BLaER1 (cell line): ENCODE measurements around the gene SERTAD2.

Experiments used
- H3K27ac ChIP-seq: shearing (Covaris generic); formaldehyde crosslinking; 2 replicates; pipeline ENCODE4 v1.8.1; 2022
- H3K27me3 ChIP-seq: shearing (Covaris generic); formaldehyde crosslinking; 2 replicates; pipeline ENCODE4 v1.8.1; 2022
- H3K36me3 ChIP-seq: shearing (Covaris generic); formaldehyde crosslinking; 2 replicates; pipeline ENCODE4 v1.8.1; 2022
- H3K4me1 ChIP-seq: shearing (Covaris generic); formaldehyde crosslinking; 2 replicates; pipeline ENCODE4 v1.8.1; 2022
- H3K4me2 ChIP-seq: shearing (Covaris generic); formaldehyde crosslinking; 2 replicates; pipeline ENCODE4 v1.8.1; 2022
- H3K4me3 ChIP-seq: shearing (Covaris generic); formaldehyde crosslinking; 2 replicates; pipeline ENCODE4 v1.8.1; 2022
- H3K9ac ChIP-seq: shearing (Covaris generic); formaldehyde crosslinking; 2 replicates; pipeline ENCODE4 v1.8.1; 2022
- H3K9me3 ChIP-seq: shearing (Covaris generic); formaldehyde crosslinking; 2 replicates; pipeline ENCODE4 v1.8.1; 2022
- H4K20me1 ChIP-seq: shearing (Covaris generic); formaldehyde crosslinking; 2 replicates; pipeline ENCODE4 v1.8.1; 2022
- Cebpa-rat ChIP-seq: shearing (Covaris generic); IDR thresholded peaks from 2 replicates; pipeline ENCODE4 v1.8.1; 2022

The SERTAD2 gene

DNA sequence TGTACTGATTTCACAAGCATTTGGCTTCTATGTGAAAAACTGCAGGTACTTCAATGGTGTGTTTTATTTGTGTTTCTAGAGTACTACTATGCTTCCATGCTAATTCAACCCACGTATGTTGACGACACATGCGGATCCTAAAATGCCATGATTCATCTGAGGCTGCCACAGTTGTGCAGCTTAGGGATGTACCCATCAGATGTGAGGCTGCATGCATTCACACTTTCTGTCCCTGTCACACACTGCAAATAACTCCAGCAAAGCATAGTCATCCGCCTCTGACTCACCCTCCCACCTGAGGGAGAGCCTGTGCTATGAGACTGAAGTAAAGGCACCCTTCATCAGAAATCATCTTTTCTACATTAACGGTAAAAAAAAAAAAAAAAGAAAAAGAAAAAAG is 22.1 kb upstream of the SERTAD2 start:
- no peak overlapping the region for H3K4me2 ChIP-seq
- H3K27me3 ChIP-seq: no peaks in the 10 kb centered on the region
- no peak overlapping the region for H3K4me3 ChIP-seq
- H3K36me3 ChIP-seq: no peaks in the 10 kb centered on the region
- TF ChIP-seq Cebpa-rat: no peak
- no peak overlapping the region for H3K27ac ChIP-seq
- no peaks in the 10 kb centered on the region for H4K20me1 ChIP-seq
- H3K9ac ChIP-seq: no peak overlapping the region
- H3K9me3 ChIP-seq: no peaks in the 10 kb centered on the region
- peaks cover 6% of the 10 kb centered on the region; the same call in 1 of the 2 replicates for H3K4me1 ChIP-seq

DNA sequence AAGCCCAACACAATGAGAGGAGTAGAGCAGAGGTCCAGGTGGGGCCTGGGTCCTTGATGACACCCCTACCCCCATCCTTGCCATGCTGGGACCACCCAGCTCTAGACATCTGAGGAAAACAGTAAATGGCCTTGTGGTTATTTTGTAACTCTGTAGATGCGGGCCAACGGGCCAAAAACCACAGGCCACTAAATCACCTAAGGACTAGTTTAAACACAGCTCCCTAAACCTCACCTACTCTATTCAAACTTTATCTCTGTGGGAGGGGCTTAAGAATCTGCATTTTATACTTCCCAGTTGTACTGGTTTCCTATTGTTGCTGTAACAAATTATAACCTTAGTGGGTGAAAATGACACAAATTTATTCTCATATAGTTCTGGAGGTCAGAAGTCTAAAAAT is 19.0 kb upstream of the SERTAD2 start:
- no peak overlapping the region for H3K4me2 ChIP-seq
- no peaks in the 10 kb centered on the region for H3K36me3 ChIP-seq
- no peak overlapping the region for H3K4me3 ChIP-seq
- no peak for TF ChIP-seq Cebpa-rat
- no peak overlapping the region for H3K27ac ChIP-seq
- no peaks in the 10 kb centered on the region for H3K9me3 ChIP-seq
- no peaks in the 10 kb centered on the region for H4K20me1 ChIP-seq
- H3K27me3 ChIP-seq: no peaks in the 10 kb centered on the region
- H3K4me1 ChIP-seq: peaks cover 11% of the 10 kb centered on the region
- H3K9ac ChIP-seq: no peak overlapping the region

DNA sequence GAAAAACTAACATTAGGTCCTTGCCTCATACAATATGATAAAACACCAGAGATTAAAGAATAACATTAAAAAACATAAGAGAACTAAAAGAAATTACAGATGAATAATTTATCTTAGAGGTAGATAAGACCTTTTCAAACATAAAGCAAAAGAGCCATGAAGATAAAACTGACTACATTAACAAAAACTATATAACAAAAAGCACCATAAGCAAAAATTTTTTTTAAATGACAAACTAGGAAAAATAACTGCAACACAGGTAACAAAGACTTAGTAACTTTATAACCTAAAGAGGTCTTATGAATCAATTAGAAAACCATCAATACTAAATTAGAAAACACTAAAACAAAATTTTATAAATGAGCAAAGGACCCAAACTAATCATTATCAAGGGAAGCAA is 16.3 kb upstream of the SERTAD2 start:
- Histone ChIP-seq H4K20me1 (no peaks in the 10 kb centered on the region), H3K4me1 (peaks cover 24% of the 10 kb centered on the region), H3K27me3 (no peaks in the 10 kb centered on the region), H3K27ac (no peak overlapping the region), H3K9ac (no peak overlapping the region), H3K4me3 (no peak overlapping the region), H3K4me2 (no peak overlapping the region), H3K36me3 (no peaks in the 10 kb centered on the region), H3K9me3 (no peaks in the 10 kb centered on the region)
- no peak for TF ChIP-seq Cebpa-rat

DNA sequence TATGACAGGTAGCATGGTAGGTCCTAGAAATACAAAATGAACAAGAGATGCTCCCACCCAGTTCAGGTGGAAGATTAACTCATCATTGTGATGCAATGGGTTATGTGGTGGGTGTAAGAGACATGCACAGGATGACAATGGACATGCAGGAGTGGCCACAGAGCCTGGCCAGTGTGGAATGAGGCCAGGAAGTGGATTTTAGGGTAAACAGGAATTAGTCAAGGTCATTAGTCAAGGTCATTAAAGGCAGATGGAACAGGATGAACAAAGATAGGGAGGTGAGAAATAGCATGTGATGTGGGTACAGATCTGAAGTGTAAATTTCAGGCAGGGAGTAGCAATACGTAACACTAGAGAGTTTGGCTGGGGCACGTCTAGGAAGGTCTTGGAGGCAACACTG is 15.6 kb upstream of the SERTAD2 start:
- Histone ChIP-seq H3K27ac (no peak overlapping the region), H3K4me3 (no peak overlapping the region), H3K4me2 (no peak overlapping the region), H3K4me1 (peaks cover 24% of the 10 kb centered on the region), H3K27me3 (no peaks in the 10 kb centered on the region), H3K9me3 (no peaks in the 10 kb centered on the region), H3K9ac (no peak overlapping the region), H3K36me3 (no peaks in the 10 kb centered on the region), H4K20me1 (no peaks in the 10 kb centered on the region)
- no peak for TF ChIP-seq Cebpa-rat

DNA sequence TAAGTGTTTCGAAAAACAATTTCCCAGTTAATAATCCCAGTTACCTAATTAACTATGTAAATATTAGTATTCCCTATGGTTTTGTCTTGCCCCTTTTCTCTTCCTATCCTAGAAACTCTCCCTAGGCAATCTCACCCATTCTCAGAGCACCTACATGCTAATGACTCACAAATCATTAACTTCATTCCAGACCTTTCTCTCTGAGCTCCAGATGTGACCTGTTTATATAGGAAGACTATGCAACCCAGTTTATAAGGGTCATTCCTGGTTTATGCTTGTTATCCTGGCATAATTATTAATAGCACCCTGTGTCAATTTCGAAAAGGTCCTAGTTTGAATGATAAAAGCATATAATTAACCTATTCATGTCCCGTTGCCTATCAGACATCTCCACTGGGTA is 14.8 kb upstream of the SERTAD2 start:
- no peaks in the 10 kb centered on the region for H3K27me3 ChIP-seq
- no peaks in the 10 kb centered on the region for H3K36me3 ChIP-seq

DNA sequence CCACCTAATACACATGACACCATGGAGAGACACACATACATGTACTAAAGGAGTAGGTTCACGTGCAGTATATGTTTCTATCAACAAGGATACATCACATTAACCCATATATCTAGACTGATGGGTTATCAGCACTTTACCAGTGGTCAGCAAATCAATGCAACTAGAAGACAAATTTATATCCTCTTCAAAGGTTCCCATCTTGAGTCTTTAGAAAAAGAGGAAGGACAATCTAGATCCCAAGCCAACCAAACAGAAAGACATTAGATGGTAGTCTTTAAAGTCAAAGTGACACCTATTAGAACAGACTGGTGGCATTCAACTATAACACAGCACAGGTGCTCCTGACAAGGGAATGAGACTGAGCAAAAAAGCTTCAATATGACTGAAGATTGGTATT is 13.8 kb upstream of the SERTAD2 start:
- no peak overlapping the region for H3K4me3 ChIP-seq
- H3K36me3 ChIP-seq: no peaks in the 10 kb centered on the region
- no peaks in the 10 kb centered on the region for H3K9me3 ChIP-seq
- no peaks in the 10 kb centered on the region for H4K20me1 ChIP-seq
- H3K4me1 ChIP-seq: peaks cover 21% of the 10 kb centered on the region
- 0 out of 2 replicates have a peak overlapping the region, but pooled peaks have one; percentile 40 for H3K9ac ChIP-seq
- no peaks in the 10 kb centered on the region for H3K27me3 ChIP-seq
- peak overlapping the region; percentile 66 for H3K27ac ChIP-seq
- peak overlapping the region; percentile 77 for H3K4me2 ChIP-seq
- TF ChIP-seq Cebpa-rat: no peak

More for the DNA sequence above, 14.8 kb upstream of the SERTAD2 start:
- no peaks in the 10 kb centered on the region for H4K20me1 ChIP-seq
- no peaks in the 10 kb centered on the region for H3K9me3 ChIP-seq
- no peak overlapping the region for H3K4me2 ChIP-seq
- TF ChIP-seq Cebpa-rat: no peak
- no peak overlapping the region for H3K9ac ChIP-seq
- no peak overlapping the region for H3K4me3 ChIP-seq
- peaks cover 24% of the 10 kb centered on the region for H3K4me1 ChIP-seq
- H3K27ac ChIP-seq: no peak overlapping the region

DNA sequence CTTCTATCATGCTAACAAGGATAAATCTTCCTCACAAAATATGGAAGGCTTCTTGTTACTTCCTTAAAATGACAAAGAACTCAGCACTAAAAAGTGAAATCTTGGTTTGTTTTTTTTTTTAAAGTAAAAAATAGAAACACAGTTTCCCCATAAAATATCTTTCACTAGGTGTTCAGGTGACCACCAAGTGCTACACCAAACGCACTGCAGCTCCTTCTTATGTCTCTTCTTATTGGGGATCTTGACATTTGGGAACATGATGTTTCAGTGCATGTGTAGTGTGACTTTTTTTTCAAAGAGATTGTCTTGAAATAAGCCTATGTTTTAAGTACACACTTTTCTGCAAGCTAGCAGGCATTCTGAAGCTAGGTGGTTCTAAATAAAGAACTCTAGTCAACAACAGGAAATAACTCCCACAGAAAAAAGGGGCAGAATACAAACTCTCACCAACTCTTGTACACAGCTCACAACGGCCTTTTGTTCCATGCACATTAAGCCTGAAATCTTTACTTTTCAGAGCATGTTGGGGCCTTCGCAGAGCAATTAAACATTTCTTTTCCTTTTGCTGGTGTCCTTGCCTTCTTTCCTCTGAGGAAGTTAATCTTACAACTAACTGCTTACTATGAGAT is 13.2 kb upstream of the SERTAD2 start:
- Histone ChIP-seq H3K4me1 (peaks cover 22% of the 10 kb centered on the region), H3K4me3 (no peak overlapping the region; the same call in 1 of the 2 replicates), H3K36me3 (no peaks in the 10 kb centered on the region), H4K20me1 (no peaks in the 10 kb centered on the region), H3K4me2 (peak overlapping the region; percentile 77), H3K27ac (peak overlapping the region; percentile 66), H3K9me3 (no peaks in the 10 kb centered on the region), H3K27me3 (no peaks in the 10 kb centered on the region), H3K9ac (peak overlapping the region; percentile 40; the same call in 1 of the 2 replicates)
- no peak for TF ChIP-seq Cebpa-rat

DNA sequence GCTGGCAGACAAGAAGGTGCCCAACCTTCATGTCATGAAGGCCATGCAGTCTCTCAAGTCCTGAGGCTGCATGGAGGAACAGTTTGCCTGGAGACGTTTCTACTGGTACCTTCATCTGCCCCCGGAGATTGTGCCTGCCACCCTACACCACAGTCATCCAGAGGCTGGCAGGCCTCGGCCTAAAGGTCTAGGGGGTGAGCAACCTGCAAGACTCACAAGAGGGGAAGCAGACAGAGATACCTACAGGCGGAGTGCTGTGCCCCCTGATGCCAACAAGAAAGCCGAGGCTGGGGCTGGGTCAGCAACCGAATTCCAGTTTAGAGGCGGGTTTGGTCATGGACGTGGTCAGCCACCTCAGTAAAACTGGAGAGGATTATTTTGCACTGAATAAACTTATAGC is 12.0 kb upstream of the SERTAD2 start:
- H3K27me3 ChIP-seq: no peaks in the 10 kb centered on the region
- no peaks in the 10 kb centered on the region for H3K36me3 ChIP-seq
- H4K20me1 ChIP-seq: no peaks in the 10 kb centered on the region
- H3K9ac ChIP-seq: no peak overlapping the region
- no peak overlapping the region for H3K4me2 ChIP-seq
- no peak for TF ChIP-seq Cebpa-rat
- no peaks in the 10 kb centered on the region for H3K9me3 ChIP-seq
- no peak overlapping the region for H3K4me3 ChIP-seq
- H3K27ac ChIP-seq: no peak overlapping the region
- peaks cover 34% of the 10 kb centered on the region for H3K4me1 ChIP-seq

DNA sequence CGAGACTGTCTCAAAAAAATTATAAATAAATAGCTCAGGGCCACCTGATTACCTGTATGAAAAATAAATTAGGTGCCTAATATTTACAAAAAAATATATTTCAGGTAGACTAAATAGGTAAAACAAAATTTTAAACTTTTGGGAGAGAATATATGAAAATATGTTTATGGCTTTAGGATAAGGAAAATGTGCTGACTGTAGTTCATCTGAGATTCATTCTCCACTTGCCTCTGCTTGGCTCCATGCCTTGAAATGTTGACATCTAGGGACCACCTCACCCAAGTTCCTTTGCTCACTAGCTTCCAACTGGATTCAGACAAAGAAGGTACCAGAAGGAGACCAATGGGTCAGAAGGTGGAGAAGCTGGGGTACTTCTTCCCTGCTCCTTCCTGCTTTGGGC is 9.7 kb upstream of the SERTAD2 start:
- Histone ChIP-seq H3K4me3 (no peak overlapping the region), H3K4me2 (no peak overlapping the region), H3K9me3 (no peaks in the 10 kb centered on the region), H3K27me3 (no peaks in the 10 kb centered on the region), H3K27ac (no peak overlapping the region), H3K36me3 (no peaks in the 10 kb centered on the region), H3K4me1 (peaks cover 40% of the 10 kb centered on the region), H3K9ac (no peak overlapping the region), H4K20me1 (no peaks in the 10 kb centered on the region)
- TF ChIP-seq Cebpa-rat: no peak

DNA sequence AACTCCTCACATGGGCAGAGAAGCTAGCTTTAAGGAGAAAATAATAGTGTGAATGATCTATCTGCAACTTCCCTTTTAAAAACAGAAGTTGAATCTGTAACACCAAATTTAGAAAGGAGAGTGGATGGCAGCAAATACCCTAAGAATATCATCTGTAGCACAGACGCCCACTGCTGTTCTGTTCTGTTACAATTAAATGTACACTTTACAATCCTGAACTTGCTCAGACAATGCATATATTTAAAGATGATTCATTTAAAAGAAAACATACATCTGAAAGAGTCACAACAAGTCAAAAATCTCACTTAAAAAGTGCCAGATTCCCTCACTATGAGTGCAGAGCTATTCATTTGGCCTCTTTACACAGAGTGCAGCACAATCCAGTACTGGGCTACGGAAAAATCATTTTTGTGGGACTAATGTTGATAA is 8.0 kb upstream of the SERTAD2 start:
- H3K4me2 ChIP-seq: peak overlapping the region; percentile 46
- no peak overlapping the region for H3K4me3 ChIP-seq
- no peaks in the 10 kb centered on the region for H3K36me3 ChIP-seq
- H3K4me1 ChIP-seq: peaks cover 42% of the 10 kb centered on the region
- no peaks in the 10 kb centered on the region for H4K20me1 ChIP-seq
- no peaks in the 10 kb centered on the region for H3K9me3 ChIP-seq
- H3K27me3 ChIP-seq: no peaks in the 10 kb centered on the region
- peak overlapping the region; percentile 61; the same call in 1 of the 2 replicates for H3K9ac ChIP-seq
- H3K27ac ChIP-seq: peak overlapping the region; percentile 28; the same call in 1 of the 2 replicates
- TF ChIP-seq Cebpa-rat: no peak

DNA sequence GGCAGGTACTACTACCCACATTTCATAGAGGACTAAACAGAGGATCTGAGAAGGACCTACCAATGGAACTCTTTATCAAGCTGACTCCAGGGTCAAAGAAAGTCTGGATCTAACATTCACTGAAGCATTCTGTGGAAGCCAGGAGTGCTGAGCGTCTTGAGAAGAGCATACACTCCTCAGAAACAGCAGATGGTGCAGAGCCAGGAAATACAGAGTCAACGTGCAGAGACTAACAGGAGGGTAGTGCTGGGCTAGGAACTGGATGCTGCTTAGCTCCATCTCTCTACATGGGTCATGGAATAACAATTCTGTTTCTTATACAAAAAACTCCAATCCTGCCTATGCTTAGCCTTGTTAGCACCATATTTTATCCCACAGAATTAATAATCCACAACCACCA is 5.5 kb upstream of the SERTAD2 start:
- H3K36me3 ChIP-seq: no peaks in the 10 kb centered on the region
- H3K4me2 ChIP-seq: no peak overlapping the region
- H3K27me3 ChIP-seq: no peaks in the 10 kb centered on the region
- no peak overlapping the region for H3K9ac ChIP-seq
- H4K20me1 ChIP-seq: no peaks in the 10 kb centered on the region
- H3K4me1 ChIP-seq: peaks cover 61% of the 10 kb centered on the region
- no peak for TF ChIP-seq Cebpa-rat
- H3K27ac ChIP-seq: no peak overlapping the region
- H3K4me3 ChIP-seq: no peak overlapping the region
- no peaks in the 10 kb centered on the region for H3K9me3 ChIP-seq
